GM18526 (cell line): ENCODE measurements around the gene LRIF1.

Source experiments
- POLR2A ChIP-seq: IDR thresholded peaks from 3 replicates; pipeline ENCODE4 v1.6.1; 2011; ENCODE audit not compliant: insufficient read length; ENCODE audit errors: extremely low read depth

Gene LRIF1

GRCh38 chr1:110952031-110952430 lies 11.7 kb downstream of the LRIF1 start:
- no peak for TF ChIP-seq POLR2A

GRCh38 chr1:110951161-110951560 lies 12.6 kb downstream of the LRIF1 start:
- TF ChIP-seq POLR2A: no peak

- no peak for TF ChIP-seq POLR2A
Measured at GRCh38 chr1:110948038-110948810, 15.5 kb downstream of the LRIF1 start.

GRCh38 chr1:110945626-110946025 lies 18.1 kb downstream of the LRIF1 start:
- TF ChIP-seq POLR2A: no peak

GRCh38 chr1:110944806-110945205 lies 18.9 kb downstream of the LRIF1 start:
- TF ChIP-seq POLR2A: no peak

GRCh38 chr1:110936567-110936966 lies 27.2 kb downstream of the LRIF1 start:
- no peak for TF ChIP-seq POLR2A

GRCh38 chr1:110928904-110929303 lies 34.8 kb downstream of the LRIF1 start:
- TF ChIP-seq POLR2A: no peak

- TF ChIP-seq POLR2A: no peak
Measured at GRCh38 chr1:110928191-110928590, 35.5 kb downstream of the LRIF1 start.

- TF ChIP-seq POLR2A: no peak
Measured at GRCh38 chr1:110927484-110928075, 36.1 kb downstream of the LRIF1 start.

- TF ChIP-seq POLR2A: no peak
Measured at GRCh38 chr1:110921953-110922352, 41.8 kb downstream of the LRIF1 start.

- TF ChIP-seq POLR2A: no peak
Measured at GRCh38 chr1:110918016-110918415, 45.7 kb downstream of the LRIF1 start.

- TF ChIP-seq POLR2A: no peak
Measured at GRCh38 chr1:110916669-110917306, 46.9 kb downstream of the LRIF1 start.

- TF ChIP-seq POLR2A: no peak
Measured at GRCh38 chr1:110916274-110916668, 47.5 kb downstream of the LRIF1 start.

- no peak for TF ChIP-seq POLR2A
Measured at GRCh38 chr1:110915804-110916203, 47.9 kb downstream of the LRIF1 start.

GRCh38 chr1:110914676-110915075 lies 49.0 kb downstream of the LRIF1 start:
- TF ChIP-seq POLR2A: no peak

GRCh38 chr1:110912784-110913183 lies 50.9 kb downstream of the LRIF1 start:
- no peak for TF ChIP-seq POLR2A

- TF ChIP-seq POLR2A: no peak
Measured at GRCh38 chr1:110903853-110904500, 59.7 kb downstream of the LRIF1 start.
